Upper lobe of left lung (tissue), 6 donors: ENCODE results near the gene TAS2R60. TPM values are rescaled to one million over a fixed set of nuclear protein-coding genes. Genes with fewer than 3 reads are reported as not detected.

Experiments used
- ATAC-seq, 2 donors: fragments of 200-7000 bp; cut with Tn5 transposase; one replicate each; pipeline ENCODE4 v1.9.1; 2022; ENCODE audit warnings: mild to moderate bottlenecking in 2 of 2, moderate library complexity in 2 of 2; ENCODE audit not compliant: low FRiP score in 2 of 2
- DNase-seq, 2 donors: peaks; one replicate each; pipeline ENCODE4 v3.0.0-alpha.2; 2019 to 2020
- H3K27ac ChIP-seq, 4 donors: fragments of 200-600 bp; sonication (generic); one replicate each; pipeline ENCODE4 v1.5.1; 2016 to 2019
- H3K27me3 ChIP-seq, 4 donors: fragments of 200-600 bp; sonication (generic); one replicate each; pipeline ENCODE4 v1.5.1; 2017 to 2019
- H3K36me3 ChIP-seq, 4 donors: fragments of 200-600 bp; sonication (generic); one replicate each; pipeline ENCODE4 v1.5.1; 2016 to 2019
- H3K4me1 ChIP-seq, 4 donors: fragments of 200-600 bp; sonication (generic); one replicate each; pipeline ENCODE4 v1.5.1; 2018 to 2019
- H3K4me3 ChIP-seq, 4 donors: fragments of 200-600 bp; sonication (generic); one replicate each; pipeline ENCODE4 v1.5.1; 2017 to 2019; ENCODE audit warnings: mild to moderate bottlenecking in 2 of 4, moderate library complexity in 1 of 4
- H3K9me3 ChIP-seq, 4 donors: fragments of 200-600 bp; sonication (generic); one replicate each; pipeline ENCODE4 v1.5.1; 2018 to 2019
- CTCF ChIP-seq, 6 experiments: fragments of 450-650 bp in 4 of 6; fragments of 200-600 bp in 2 of 6; sonication (generic) in 2 of 6; IDR thresholded peaks; one replicate each; pipeline ENCODE4 v1.5.1; 2016 to 2019; ENCODE audit warnings: antibody characterized with exemption in 6 of 6
- EP300 ChIP-seq, 4 donors: sonication (generic); formaldehyde crosslinking; IDR thresholded peaks; one replicate each; pipeline ENCODE4 v1.5.1; 2017; ENCODE audit warnings: antibody characterized with exemption in 4 of 4, control low read depth in 2 of 4
- POLR2A ChIP-seq, 4 donors: fragments of 450-650 bp; IDR thresholded peaks; one replicate each; pipeline ENCODE4 v1.5.1; 2016 to 2017; ENCODE audit warnings: antibody characterized with exemption in 4 of 4, mild to moderate bottlenecking in 2 of 4
- POLR2AphosphoS5 ChIP-seq, 2 donors: sonication (generic); formaldehyde crosslinking; IDR thresholded peaks; one replicate each; pipeline ENCODE4 v1.5.1; 2017; ENCODE audit warnings: antibody characterized with exemption in 2 of 2
- WGBS, 2 donors: methylation state at CpG; one replicate each; pipeline ENCODE4 v1.1.5; 2017 to 2018; 5-methylcytosine and 5-hydroxymethylcytosine counted together
- total RNA-seq, 6 donors: library from RNA; depleted of rRNA in 4 of 6; stranded (reverse); fragments of >200 nt in 4 of 6; gene quantifications; one replicate each; pipeline versions ENCODE4 v1.1.0 to v1.2.1, GENCODE V29; 2016 to 2021
- donor health status: DM: no; HTN: no; CAD: no; lungs with moderate emphysema.
- donor health status: DM: no; HTN: yes; CAD: no; lungs with severe emphysema.

Gene TAS2R60
- total RNA-seq, 6 donors from 2014 or later: 0.83 to 3.1 (median 1.2) TPM; not detected in 3

- ATAC-seq (no peak), DNase-seq (no peak)
- Histone ChIP-seq H3K27ac (no peak overlapping the region), H3K4me1 (no peaks in the 10 kb centered on the region), H3K27me3 (no peaks in the 10 kb centered on the region), H3K4me3 (no peak overlapping the region), H3K36me3 (no peaks in the 10 kb centered on the region), H3K9me3 (no peaks in the 10 kb centered on the region)
- 91 to 96% methylated on average over 2 of the region's 2 CpGs for WGBS, 2 donors
- TF ChIP-seq POLR2AphosphoS5 (IDR thresholded peaks at IDR 0.05) (no peak), CTCF (IDR thresholded peaks at IDR 0.05) (no peak), EP300 (IDR thresholded peaks at IDR 0.05) (no peak), POLR2A (IDR thresholded peaks at IDR 0.05) (no peak)
Measured at GRCh38 chr7:143426479-143427142, 16.6 kb upstream of the TAS2R60 start.

- Histone ChIP-seq H3K36me3 (no peaks in the 10 kb centered on the region), H3K27me3 (no peaks in the 10 kb centered on the region), H3K27ac (no peak overlapping the region), H3K9me3 (no peaks in the 10 kb centered on the region), H3K4me1 (no peaks in the 10 kb centered on the region), H3K4me3 (no peak overlapping the region)
- TF ChIP-seq EP300 (IDR thresholded peaks at IDR 0.05): no peak
- TF ChIP-seq POLR2AphosphoS5 (IDR thresholded peaks at IDR 0.05): no peak
- no peak for TF ChIP-seq CTCF (IDR thresholded peaks at IDR 0.05)
- TF ChIP-seq POLR2A (IDR thresholded peaks at IDR 0.05): no peak
- ATAC-seq (peak in 1 of 2 donors; percentile 58), DNase-seq (no peak)
- 77 to 82% methylated on average over 10 of the region's 10 CpGs for WGBS, 2 donors
Measured at GRCh38 chr7:143429770-143430698, 13.2 kb upstream of the TAS2R60 start.

- TF ChIP-seq EP300 (IDR thresholded peaks at IDR 0.05) (no peak), CTCF (IDR thresholded peaks at IDR 0.05) (no peak), POLR2AphosphoS5 (IDR thresholded peaks at IDR 0.05) (no peak)
- DNase-seq (no peak), ATAC-seq (no peak)
- Histone ChIP-seq H3K27ac (no peak overlapping the region), H3K9me3 (no peaks in the 10 kb centered on the region), H3K4me1 (no peaks in the 10 kb centered on the region), H3K36me3 (no peaks in the 10 kb centered on the region), H3K4me3 (no peak overlapping the region), H3K27me3 (no peaks in the 10 kb centered on the region)
- WGBS, 2 donors: 68 to 73% methylated on average over 2 of the region's 2 CpGs
Measured at GRCh38 chr7:143431109-143431508, 12.1 kb upstream of the TAS2R60 start.

- TF ChIP-seq POLR2AphosphoS5 (IDR thresholded peaks at IDR 0.05): no peak
- no peak for TF ChIP-seq CTCF (IDR thresholded peaks at IDR 0.05)
- TF ChIP-seq EP300 (IDR thresholded peaks at IDR 0.05): no peak
- TF ChIP-seq POLR2A (IDR thresholded peaks at IDR 0.05): no peak
- no peak for ATAC-seq
- H3K36me3 ChIP-seq: no peaks in the 10 kb centered on the region
- WGBS, 2 donors: 67 to 79% methylated on average over 4 of the region's 4 CpGs
- H3K9me3 ChIP-seq: no peaks in the 10 kb centered on the region
- no peak overlapping the region for H3K4me3 ChIP-seq
- H3K27ac ChIP-seq: no peak overlapping the region
- DNase-seq: no peak
- H3K4me1 ChIP-seq: no peaks in the 10 kb centered on the region
- H3K27me3 ChIP-seq: no peaks in the 10 kb centered on the region
Measured at GRCh38 chr7:143433759-143434158, 9.5 kb upstream of the TAS2R60 start.
